ENCODE data around the gene RXRA.

RXRA gene

DNA sequence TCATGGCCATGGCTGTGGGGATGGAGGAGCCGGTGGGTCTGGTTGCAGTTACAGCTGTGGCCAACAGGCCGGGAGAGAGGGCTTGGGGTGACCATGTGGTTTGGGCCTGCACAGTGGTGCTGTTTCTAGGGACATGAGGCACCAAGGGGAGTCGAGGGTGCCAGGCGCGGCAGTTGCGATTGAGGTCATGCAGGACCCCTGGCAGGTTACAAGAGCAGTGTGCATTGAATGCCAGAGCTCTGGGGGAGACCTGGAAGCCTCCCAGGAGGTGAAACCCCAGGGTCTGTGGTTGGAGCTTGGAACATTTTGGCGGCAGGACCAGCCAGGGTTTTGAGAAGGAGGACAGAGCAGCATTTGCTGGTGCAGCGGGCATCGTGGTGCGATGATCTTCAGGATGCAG is 21.7 kb downstream of the RXRA start:
- no peak for TF ChIP-seq SIN3A (IDR thresholded peaks at IDR 0.05; ENCODE audit: borderline replicate concordance, insufficient read depth, low read length)
- TF ChIP-seq TAF1 (IDR thresholded peaks at IDR 0.05; ENCODE audit: borderline replicate concordance, insufficient read depth, low read length) = no peak
- TF ChIP-seq, protein P1, sequence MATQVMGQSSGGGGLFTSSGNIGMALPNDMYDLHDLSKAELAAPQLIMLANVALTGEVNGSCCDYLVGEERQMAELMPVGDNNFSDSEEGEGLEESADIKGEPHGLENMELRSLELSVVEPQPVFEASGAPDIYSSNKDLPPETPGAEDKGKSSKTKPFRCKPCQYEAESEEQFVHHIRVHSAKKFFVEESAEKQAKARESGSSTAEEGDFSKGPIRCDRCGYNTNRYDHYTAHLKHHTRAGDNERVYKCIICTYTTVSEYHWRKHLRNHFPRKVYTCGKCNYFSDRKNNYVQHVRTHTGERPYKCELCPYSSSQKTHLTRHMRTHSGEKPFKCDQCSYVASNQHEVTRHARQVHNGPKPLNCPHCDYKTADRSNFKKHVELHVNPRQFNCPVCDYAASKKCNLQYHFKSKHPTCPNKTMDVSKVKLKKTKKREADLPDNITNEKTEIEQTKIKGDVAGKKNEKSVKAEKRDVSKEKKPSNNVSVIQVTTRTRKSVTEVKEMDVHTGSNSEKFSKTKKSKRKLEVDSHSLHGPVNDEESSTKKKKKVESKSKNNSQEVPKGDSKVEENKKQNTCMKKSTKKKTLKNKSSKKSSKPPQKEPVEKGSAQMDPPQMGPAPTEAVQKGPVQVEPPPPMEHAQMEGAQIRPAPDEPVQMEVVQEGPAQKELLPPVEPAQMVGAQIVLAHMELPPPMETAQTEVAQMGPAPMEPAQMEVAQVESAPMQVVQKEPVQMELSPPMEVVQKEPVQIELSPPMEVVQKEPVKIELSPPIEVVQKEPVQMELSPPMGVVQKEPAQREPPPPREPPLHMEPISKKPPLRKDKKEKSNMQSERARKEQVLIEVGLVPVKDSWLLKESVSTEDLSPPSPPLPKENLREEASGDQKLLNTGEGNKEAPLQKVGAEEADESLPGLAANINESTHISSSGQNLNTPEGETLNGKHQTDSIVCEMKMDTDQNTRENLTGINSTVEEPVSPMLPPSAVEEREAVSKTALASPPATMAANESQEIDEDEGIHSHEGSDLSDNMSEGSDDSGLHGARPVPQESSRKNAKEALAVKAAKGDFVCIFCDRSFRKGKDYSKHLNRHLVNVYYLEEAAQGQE (IDR thresholded peaks at IDR 0.05; ENCODE audit: insufficient read depth in 1 of 2, low read depth in 2 of 2, low read length in 2 of 2) = no peak
- TF ChIP-seq POLR2AphosphoS5 (IDR thresholded peaks at IDR 0.05; ENCODE audit: low read depth, low read length) = no peak
- TF ChIP-seq FOXP2 (optimal IDR thresholded peaks at IDR 0.05; ENCODE audit: borderline replicate concordance, extremely low read depth, extremely low read length, insufficient read depth) = no peak

DNA sequence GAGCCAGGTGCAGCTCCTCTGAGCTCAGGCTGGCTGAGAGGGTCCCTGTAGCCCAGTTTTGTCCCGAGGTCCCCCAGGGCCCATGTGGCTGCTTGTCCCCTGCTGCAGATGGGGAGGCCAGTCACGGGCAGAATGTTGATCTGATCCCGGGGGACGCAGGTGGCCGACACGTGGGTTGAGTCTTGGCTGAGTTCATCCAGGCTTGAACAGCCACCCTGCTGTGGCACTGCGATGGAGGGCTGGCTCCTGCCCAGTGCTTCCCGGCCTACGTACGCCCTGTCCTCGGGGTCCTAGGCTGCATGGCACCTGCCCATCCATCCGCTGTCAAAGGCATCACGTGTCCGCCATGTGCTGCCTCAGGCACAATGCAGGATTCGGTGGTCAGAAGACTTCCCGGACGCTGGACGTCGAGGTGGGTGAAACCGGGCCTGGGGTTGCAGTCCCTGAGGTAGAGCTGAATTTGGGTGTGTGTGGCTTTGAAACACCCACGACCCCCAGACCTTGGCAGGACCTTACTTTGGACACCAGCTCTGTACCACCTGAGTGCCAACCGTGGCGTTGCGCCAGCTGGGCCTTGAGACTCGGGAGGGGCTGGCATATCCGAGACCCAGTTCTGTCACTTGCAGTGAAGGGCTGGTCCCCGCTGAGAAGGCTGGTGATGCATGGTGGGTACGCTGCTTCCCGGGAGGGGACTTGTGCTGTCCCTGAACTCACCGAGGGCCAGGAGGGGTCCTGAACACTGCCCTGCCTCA is 22.3 kb downstream of the RXRA start:
- TF ChIP-seq FOXP2 (optimal IDR thresholded peaks at IDR 0.05; ENCODE audit: borderline replicate concordance, extremely low read depth, extremely low read length, insufficient read depth) = no peak
- TF ChIP-seq POLR2AphosphoS5 (IDR thresholded peaks at IDR 0.05; ENCODE audit: low read depth, low read length) = no peak
- TF ChIP-seq TAF1 (IDR thresholded peaks at IDR 0.05; ENCODE audit: borderline replicate concordance, insufficient read depth, low read length) = no peak
- TF ChIP-seq SIN3A (IDR thresholded peaks at IDR 0.05; ENCODE audit: borderline replicate concordance, insufficient read depth, low read length) = no peak
- TF ChIP-seq, protein P1 (IDR thresholded peaks at IDR 0.05; ENCODE audit: insufficient read depth in 1 of 2, low read depth in 2 of 2, low read length in 2 of 2) = no peak

DNA sequence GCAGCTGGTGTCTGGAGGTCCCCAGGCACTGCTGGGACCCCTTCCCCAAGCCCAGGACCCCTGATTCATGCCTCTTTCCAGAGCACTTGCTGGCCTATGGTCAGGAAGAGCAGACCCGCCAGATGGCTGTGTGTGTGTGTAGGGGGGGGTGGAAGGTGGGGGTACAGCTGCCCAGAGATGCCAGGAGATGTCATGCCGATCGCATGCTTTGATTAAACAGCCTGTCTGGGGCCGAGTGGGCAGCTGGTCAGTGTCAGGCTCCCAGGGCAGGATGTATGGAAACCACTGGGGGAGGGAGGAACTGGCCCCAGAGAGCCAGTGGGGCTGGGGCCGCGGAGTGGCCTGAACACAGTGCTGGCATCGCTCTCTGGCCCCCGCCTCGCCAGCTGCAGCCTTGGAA is 23.7 kb downstream of the RXRA start:
- TF ChIP-seq FOXP2 (optimal IDR thresholded peaks at IDR 0.05; ENCODE audit: borderline replicate concordance, extremely low read depth, extremely low read length, insufficient read depth) (no peak), SIN3A (IDR thresholded peaks at IDR 0.05; ENCODE audit: borderline replicate concordance, insufficient read depth, low read length) (no peak), TAF1 (IDR thresholded peaks at IDR 0.05; ENCODE audit: borderline replicate concordance, insufficient read depth, low read length) (no peak), POLR2AphosphoS5 (IDR thresholded peaks at IDR 0.05; ENCODE audit: low read depth, low read length) (no peak)
- TF ChIP-seq, protein P1 (IDR thresholded peaks at IDR 0.05; ENCODE audit: insufficient read depth in 1 of 2, low read depth in 2 of 2, low read length in 2 of 2) = no peak

DNA sequence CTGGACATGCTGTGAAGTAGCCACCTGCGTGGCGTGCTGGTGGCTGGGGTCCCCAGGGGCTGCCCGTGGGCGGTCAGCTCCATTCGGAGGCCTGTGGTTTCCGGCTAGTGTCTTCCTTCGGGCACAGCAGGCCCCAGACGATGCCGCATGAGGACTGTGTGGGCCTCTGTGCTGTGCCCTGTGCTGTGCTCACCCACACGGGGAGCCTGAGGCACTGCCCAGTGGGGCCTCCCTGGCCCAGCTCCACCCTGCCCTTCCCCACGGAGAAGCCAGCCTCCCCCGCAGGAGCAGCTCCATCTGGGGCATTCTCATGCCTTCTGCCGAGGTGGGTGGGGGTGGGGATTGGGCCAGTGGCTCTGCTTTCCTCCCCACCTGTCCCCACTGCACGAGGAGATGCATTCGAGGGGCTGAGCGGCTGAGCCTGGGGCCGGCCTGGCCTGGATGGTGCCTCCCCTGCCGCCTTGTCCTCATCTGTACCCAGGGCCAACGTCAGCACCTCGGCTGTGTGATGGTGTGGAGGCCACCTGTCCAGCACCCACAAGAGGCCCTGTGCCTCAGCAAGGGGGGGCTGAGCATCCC is 24.2 kb downstream of the RXRA start:
- TF ChIP-seq TAF1 (IDR thresholded peaks at IDR 0.05; ENCODE audit: borderline replicate concordance, insufficient read depth, low read length) (no peak), POLR2AphosphoS5 (IDR thresholded peaks at IDR 0.05; ENCODE audit: low read depth, low read length) (no peak), SIN3A (IDR thresholded peaks at IDR 0.05; ENCODE audit: borderline replicate concordance, insufficient read depth, low read length) (no peak), FOXP2 (optimal IDR thresholded peaks at IDR 0.05; ENCODE audit: borderline replicate concordance, extremely low read depth, extremely low read length, insufficient read depth) (no peak)
- TF ChIP-seq, protein P1 (IDR thresholded peaks at IDR 0.05; ENCODE audit: insufficient read depth in 1 of 2, low read depth in 2 of 2, low read length in 2 of 2) = no peak
